Adipocyte (in vitro differentiated cells): Measurements from ENCODE around the gene FRRS1.

ENCODE experiments used
- DNase-seq: peaks from one replicate; pipeline ENCODE4 v3.0.0-alpha.2; 2015; ENCODE audit warnings: low read depth
- H3K27me3 ChIP-seq: replicated peaks from 2 replicates; pipeline ENCODE4 v1.7.0; 2013; ENCODE audit warnings: mild to moderate bottlenecking, low read length, moderate library complexity; ENCODE audit not compliant: control insufficient read depth, insufficient read depth
- H3K36me3 ChIP-seq: 2 replicates; pipeline ENCODE4 v1.7.0; 2013; ENCODE audit warnings: low read length, mild to moderate bottlenecking, moderate library complexity; ENCODE audit not compliant: control insufficient read depth, insufficient read depth, severe bottlenecking
- H3K4me1 ChIP-seq: 2 replicates; pipeline ENCODE4 v1.7.0; 2013; ENCODE audit warnings: mild to moderate bottlenecking, low read length, moderate library complexity; ENCODE audit not compliant: control insufficient read depth, insufficient read depth
- H3K4me3 ChIP-seq: 2 replicates; pipeline ENCODE4 v1.7.0; 2013; ENCODE audit warnings: mild to moderate bottlenecking, low read length, moderate library complexity
- H3K9ac ChIP-seq: 2 replicates; pipeline ENCODE4 v1.7.0; 2013; ENCODE audit warnings: mild to moderate bottlenecking, low read length, moderate library complexity
- H3K9me3 ChIP-seq: 2 replicates; pipeline ENCODE4 v1.7.0; 2013; ENCODE audit warnings: mild to moderate bottlenecking, low read length, moderate library complexity; ENCODE audit not compliant: control insufficient read depth

The FRRS1 gene

GRCh38 chr1:99754055-99754626 is 12.3 kb downstream of the FRRS1 start:
- Histone ChIP-seq H3K27me3 (no peaks in the 10 kb centered on the region), H3K4me1 (peaks cover 32% of the 10 kb centered on the region), H3K9me3 (no peaks in the 10 kb centered on the region), H3K4me3 (no peak overlapping the region), H3K36me3 (no peaks in the 10 kb centered on the region), H3K9ac (no peak overlapping the region)
- DNase-seq = no peak

DNA sequence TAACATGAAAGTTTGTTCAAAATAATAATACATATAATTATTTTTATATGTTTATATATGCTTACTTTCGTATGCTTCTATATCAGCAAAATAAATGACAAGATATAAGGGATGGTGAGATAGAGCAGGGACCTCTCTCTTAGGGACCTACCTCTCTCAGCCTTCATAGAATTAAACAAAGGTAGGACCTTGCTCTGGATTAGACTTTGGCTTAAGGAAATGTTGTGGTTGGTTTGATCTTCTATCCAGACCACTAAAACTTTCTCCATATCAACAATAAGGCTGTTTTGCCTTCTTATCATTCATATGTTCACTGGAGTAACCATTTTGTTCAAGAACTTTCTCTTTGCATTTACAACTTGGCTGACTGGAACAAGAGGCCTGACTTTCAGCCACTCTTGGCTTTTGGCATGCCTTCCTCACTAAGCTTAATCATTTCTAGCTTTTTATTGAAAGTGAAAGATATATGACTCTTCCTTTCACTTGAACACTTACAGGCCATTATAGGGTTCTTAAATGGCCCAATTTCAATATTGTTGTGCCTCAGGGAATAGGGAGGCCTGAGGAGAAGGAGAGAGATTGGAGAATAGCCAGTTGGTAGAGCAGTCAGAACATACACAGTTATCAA is 14.4 kb downstream of the FRRS1 start:
- Histone ChIP-seq H3K4me3 (no peak overlapping the region), H3K36me3 (no peaks in the 10 kb centered on the region), H3K9me3 (no peaks in the 10 kb centered on the region), H3K9ac (no peak overlapping the region), H3K27me3 (no peaks in the 10 kb centered on the region), H3K4me1 (peaks cover 20% of the 10 kb centered on the region)
- no peak for DNase-seq

GRCh38 chr1:99749504-99750347 is 16.7 kb downstream of the FRRS1 start:
- Histone ChIP-seq H3K36me3 (no peaks in the 10 kb centered on the region), H3K27me3 (no peaks in the 10 kb centered on the region), H3K4me1 (peaks cover 4% of the 10 kb centered on the region), H3K4me3 (no peak overlapping the region), H3K9ac (no peak overlapping the region), H3K9me3 (no peaks in the 10 kb centered on the region)
- DNase-seq = no peak

GRCh38 chr1:99748419-99748818 is 18.0 kb downstream of the FRRS1 start:
- Histone ChIP-seq H3K9ac (no peak overlapping the region), H3K4me3 (no peak overlapping the region), H3K9me3 (no peaks in the 10 kb centered on the region), H3K36me3 (no peaks in the 10 kb centered on the region), H3K27me3 (no peaks in the 10 kb centered on the region), H3K4me1 (peaks cover 4% of the 10 kb centered on the region)
- DNase-seq = no peak

DNA sequence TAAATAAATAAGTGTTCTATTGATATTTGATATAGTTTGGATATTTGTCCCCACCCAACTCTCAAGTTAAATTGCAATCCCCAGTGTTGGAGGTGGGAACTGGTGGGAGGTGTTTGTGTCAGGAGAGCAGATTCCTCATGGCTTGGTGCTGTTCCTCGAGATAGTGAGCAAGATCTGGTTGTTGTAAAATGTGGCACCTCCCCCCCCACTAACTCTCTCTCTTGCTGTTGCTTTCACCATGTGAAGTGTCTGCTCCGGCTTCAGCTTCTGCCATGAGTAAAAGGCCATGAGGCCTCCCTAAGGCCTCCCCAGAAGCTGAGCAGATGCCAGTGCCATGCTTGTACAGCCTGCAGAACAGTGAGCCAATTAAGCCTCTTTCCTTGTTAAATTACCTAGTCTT is 20.8 kb downstream of the FRRS1 start:
- peaks cover 3% of the 10 kb centered on the region for H3K36me3 ChIP-seq
- H3K9ac ChIP-seq = no peak overlapping the region
- no peak for DNase-seq
- no peak overlapping the region for H3K4me3 ChIP-seq
- no peaks in the 10 kb centered on the region for H3K9me3 ChIP-seq
- H3K4me1 ChIP-seq = no peaks in the 10 kb centered on the region
- no peaks in the 10 kb centered on the region for H3K27me3 ChIP-seq

GRCh38 chr1:99745061-99745460 is 21.4 kb downstream of the FRRS1 start:
- DNase-seq = no peak
- H3K9me3 ChIP-seq = no peaks in the 10 kb centered on the region

GRCh38 chr1:99740141-99740540 is 26.3 kb downstream of the FRRS1 start:
- DNase-seq = no peak
- Histone ChIP-seq H3K36me3 (peaks cover 3% of the 10 kb centered on the region), H3K9me3 (no peaks in the 10 kb centered on the region), H3K4me1 (peaks cover 12% of the 10 kb centered on the region), H3K4me3 (no peak overlapping the region), H3K9ac (no peak overlapping the region), H3K27me3 (no peaks in the 10 kb centered on the region)

More at GRCh38 chr1:99745061-99745460, 21.4 kb downstream of the FRRS1 start:
- Histone ChIP-seq H3K36me3 (peaks cover 3% of the 10 kb centered on the region), H3K4me3 (no peak overlapping the region), H3K27me3 (no peaks in the 10 kb centered on the region), H3K9ac (no peak overlapping the region), H3K4me1 (no peaks in the 10 kb centered on the region)

DNA sequence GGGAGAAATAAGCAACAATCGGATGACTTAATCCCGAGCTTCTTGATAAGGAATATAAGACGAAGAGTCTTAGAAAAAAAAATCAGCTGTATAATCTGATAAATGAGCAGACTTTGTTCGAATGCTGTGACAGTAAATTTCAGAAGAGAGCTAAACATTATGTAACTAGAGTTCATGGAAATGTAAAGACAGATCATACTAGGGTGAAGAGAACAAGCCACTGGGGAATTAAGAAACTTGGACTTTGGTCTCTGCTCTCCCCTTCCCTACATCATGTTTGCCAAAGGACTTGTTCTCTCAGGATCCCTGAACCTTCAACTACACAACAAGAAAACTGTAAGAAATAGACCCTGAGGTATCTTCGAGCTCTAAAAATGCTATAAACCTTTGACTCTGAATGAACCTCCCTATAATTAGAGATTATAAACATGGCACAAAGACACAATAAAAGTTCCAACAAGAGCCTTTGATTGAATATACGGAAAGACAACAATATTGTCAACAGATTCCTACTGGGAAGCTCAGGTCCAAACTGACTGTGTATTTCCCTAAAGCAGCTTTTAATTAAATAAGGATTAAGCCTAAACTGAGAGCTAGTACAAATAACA is 27.5 kb downstream of the FRRS1 start:
- Histone ChIP-seq H3K36me3 (peaks cover 3% of the 10 kb centered on the region), H3K4me3 (no peak overlapping the region), H3K9me3 (no peaks in the 10 kb centered on the region), H3K27me3 (no peaks in the 10 kb centered on the region), H3K9ac (no peak overlapping the region), H3K4me1 (peaks cover 12% of the 10 kb centered on the region)
- no peak for DNase-seq

- peaks cover 3% of the 10 kb centered on the region for H3K36me3 ChIP-seq
- H3K9ac ChIP-seq = peak overlapping the region; percentile 28
- DNase-seq = peak; percentile 80
- no peaks in the 10 kb centered on the region for H3K27me3 ChIP-seq
- H3K4me1 ChIP-seq = peaks cover 12% of the 10 kb centered on the region
- no peak overlapping the region for H3K4me3 ChIP-seq
- no peaks in the 10 kb centered on the region for H3K9me3 ChIP-seq
These were observed 29.4 kb downstream of the FRRS1 start for GRCh38 chr1:99737016-99737415.

- Histone ChIP-seq H3K9me3 (no peaks in the 10 kb centered on the region), H3K4me1 (peaks cover 12% of the 10 kb centered on the region), H3K36me3 (no peaks in the 10 kb centered on the region), H3K9ac (no peak overlapping the region), H3K4me3 (no peak overlapping the region), H3K27me3 (no peaks in the 10 kb centered on the region)
- DNase-seq = no peak
These were observed 30.6 kb downstream of the FRRS1 start for GRCh38 chr1:99735852-99736251.

DNA sequence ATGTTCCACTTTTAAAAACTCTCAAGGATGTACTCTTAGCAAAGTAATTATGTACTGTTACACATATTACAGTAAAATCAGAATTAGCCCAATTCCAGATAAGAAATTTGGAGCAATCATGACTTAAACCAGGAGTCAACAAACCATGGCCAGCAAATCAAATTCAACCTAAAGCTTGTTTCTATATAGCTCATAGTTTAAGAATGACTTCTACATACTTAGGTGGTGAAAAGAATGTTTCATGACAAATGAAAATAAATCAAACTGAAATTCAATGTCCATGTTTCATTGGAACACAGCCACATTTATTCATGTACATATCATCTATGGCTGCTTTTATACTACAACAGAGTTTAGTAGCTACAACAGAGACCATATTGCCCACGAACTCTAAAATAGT is 35.1 kb downstream of the FRRS1 start:
- Histone ChIP-seq H3K9ac (no peak overlapping the region), H3K36me3 (no peaks in the 10 kb centered on the region), H3K4me3 (no peak overlapping the region), H3K4me1 (peaks cover 3% of the 10 kb centered on the region), H3K9me3 (no peaks in the 10 kb centered on the region), H3K27me3 (no peaks in the 10 kb centered on the region)
- DNase-seq = peak; percentile 57
